Measurements from ENCODE around the gene DIPK1B.
A peak's percentile ranks its signal among the peaks of the same experiment; 100 is the strongest.

Gene DIPK1B

GRCh38 chr9:136686794-136687711, 25.3 kb upstream of the DIPK1B start, which contains the start of gene AGPAT2:
Gene AGPAT2, minus strand, starts transcription at chr9:136687457. Its CDS starts 100 bp downstream, at chr9:136687357.
- DNase-seq (ENCODE audit: low read depth), result peak; percentile 47

DNA sequence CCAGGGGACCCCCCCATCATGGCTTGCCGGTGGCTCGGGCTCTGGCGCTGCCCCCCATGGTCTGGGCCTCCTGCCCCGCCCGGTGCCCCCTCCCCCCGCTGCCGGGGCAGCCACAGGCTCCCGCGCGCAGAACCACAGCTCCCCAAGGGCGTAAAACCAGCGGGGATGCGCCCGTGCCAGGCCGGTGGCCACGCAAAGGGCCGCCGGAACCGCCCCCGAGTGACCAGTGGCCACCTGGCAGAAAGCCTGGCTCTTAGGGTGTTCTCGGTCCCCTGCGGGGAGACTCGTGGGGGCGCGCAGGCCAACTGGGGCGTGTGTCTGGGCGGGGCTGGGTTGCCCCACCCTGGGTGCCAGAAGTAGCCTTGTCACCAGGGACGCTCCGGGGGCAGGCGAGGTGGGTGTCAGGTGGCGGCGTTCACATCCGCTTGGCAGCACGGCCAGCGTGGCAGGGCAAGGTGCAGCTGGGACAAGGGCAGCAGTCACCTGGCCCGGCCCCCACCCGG, 24.6 kb upstream of the DIPK1B start:
- no peak for DNase-seq (ENCODE audit: low read depth)

- DNase-seq (ENCODE audit: low read depth), result no peak
Measured at GRCh38 chr9:136688274-136689107, 23.9 kb upstream of the DIPK1B start.

- no peak for DNase-seq (ENCODE audit: low read depth)
Measured at GRCh38 chr9:136689108-136689460, 23.3 kb upstream of the DIPK1B start.

DNA sequence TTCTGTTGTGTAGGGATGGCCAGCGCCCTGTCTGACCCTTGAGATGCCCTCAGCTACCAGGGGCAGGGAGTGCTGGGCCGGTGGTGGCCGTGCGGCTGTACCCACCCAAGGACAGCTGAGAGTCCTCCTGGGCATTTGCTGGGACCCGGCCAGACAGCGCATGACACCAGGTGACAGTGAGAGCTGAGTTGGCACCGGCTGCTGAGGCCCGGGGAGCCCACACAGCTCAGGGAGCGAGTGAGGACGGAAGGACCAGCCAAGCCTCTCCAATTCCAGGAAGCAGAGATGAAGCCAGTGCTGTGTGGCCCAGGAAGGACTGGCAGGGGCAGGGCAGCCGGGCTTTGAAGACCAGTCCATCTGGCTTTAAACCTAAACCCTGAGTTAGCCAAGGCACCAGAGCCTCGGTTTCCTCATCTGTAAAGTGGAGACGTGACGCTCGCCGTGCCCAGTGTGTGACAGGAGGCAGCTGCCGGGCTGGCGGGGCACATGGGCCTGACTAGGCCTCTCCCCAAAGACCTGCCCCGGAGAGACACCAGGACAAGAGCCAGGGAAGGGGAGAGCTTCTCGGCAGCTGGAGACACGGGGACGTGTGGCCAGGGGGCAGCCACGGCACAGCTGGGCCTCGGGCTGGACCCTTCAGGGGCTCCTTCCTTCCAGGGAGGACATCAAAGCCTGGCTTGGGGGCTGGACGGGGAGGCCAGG, 22.1 kb upstream of the DIPK1B start:
- DNase-seq (ENCODE audit: low read depth), result no peak

DNA sequence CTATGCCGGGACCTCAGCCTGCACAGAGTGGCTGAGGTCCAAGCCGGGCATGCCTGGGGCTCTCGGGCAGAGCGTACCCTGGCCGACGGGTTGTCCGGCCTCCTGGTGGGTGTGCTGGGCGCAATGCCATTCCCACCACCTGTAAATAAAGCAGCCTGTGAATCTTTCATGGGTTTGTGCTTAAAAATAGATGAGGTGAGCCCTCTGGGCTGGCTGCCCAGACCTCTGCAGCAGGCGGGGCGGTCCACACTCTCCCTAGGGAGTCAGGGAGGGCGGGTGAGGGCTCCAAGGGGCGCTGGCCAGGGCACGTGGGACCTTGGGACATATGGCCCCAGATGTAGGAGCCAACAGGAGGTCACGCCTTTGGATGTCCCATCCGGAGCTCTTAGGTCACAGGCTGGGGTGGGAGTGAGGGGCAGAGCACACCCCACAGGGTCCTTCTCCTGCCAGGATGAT, 21.5 kb upstream of the DIPK1B start:
- DNase-seq (ENCODE audit: low read depth), result no peak

GRCh38 chr9:136691316-136692184, 20.8 kb upstream of the DIPK1B start:
- DNase-seq (ENCODE audit: low read depth), result no peak

GRCh38 chr9:136692185-136693134, 19.9 kb upstream of the DIPK1B start:
- no peak for DNase-seq (ENCODE audit: low read depth)

GRCh38 chr9:136693135-136693489, 19.3 kb upstream of the DIPK1B start:
- DNase-seq (ENCODE audit: low read depth), result no peak

- DNase-seq (ENCODE audit: low read depth), result no peak
Measured at GRCh38 chr9:136693490-136694162, 18.7 kb upstream of the DIPK1B start.

DNA sequence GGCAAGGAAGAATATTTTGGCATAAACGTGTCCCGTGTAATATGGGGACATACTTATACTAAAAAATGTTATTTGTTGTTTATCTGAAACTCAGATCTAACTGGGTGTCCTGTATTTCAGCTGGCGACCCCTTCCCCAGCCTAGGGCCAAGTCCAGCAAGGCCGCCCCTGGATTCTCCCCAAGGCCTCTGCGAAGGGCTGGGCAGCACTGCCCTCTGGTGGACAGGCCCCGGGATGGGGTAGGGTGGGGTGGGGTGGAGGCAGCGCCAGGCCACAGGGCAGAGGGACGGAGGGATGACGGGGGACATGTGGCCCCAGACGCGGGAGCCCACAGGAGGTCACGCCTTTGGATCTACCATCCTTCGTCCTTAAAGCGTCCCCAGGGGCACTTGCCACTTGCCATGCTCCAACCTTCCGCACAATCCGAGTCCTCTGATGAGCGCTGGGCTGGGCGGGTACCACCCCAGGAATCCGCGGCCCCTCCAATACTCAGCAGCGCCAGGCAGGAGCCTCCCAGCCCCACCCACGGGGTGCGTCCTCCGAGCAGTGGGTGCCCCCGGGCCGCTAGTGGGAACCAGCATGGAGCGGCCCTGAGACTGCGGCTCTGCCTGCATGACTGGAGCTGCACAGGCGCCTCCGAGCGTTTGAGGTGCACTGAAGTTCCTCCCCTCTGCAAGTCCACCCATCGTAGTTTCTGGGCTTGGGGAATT, 18.1 kb upstream of the DIPK1B start:
- no peak for DNase-seq (ENCODE audit: low read depth)

DNA sequence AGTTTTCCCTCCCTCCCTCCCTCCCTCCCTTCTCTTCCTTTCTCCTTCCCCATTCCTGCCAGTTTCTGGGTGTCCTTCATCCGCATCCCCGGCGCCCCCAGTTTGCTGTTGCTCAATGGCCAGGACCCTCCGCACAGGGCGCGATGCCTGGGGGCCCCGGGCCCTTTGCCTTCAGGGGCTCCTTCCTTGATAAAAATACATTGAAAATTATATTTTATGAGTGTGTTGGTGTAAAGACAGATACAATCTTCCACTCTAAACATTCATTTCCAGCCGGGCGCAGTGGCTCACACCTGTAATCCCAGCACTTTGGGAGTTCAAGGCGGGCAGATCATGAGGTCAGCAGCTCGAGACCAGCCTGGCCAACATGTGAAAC, 17.5 kb upstream of the DIPK1B start:
- DNase-seq (ENCODE audit: low read depth), result no peak

GRCh38 chr9:136695435-136695895, 16.9 kb upstream of the DIPK1B start:
- no peak for DNase-seq (ENCODE audit: low read depth)

DNA sequence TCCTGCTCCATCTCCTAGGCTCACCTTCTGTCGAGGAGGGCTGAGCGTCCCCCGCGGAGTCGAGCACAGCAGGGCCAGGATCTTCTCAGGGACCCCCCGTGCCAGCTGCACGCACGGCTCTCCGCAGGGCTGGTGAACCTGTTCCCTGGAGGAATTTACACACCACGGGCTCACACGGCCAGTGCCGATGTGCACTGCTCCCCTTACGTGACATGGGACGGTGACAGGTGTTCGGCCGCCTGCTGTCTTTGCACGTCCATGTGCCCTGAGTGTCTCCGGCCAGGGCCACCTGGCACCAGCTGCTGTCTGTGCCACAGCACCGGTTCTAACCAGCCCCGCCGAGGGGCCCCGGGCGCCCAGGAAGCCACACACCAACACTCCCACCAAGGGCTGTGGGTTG, 16.4 kb upstream of the DIPK1B start:
- DNase-seq (ENCODE audit: low read depth), result no peak

DNA sequence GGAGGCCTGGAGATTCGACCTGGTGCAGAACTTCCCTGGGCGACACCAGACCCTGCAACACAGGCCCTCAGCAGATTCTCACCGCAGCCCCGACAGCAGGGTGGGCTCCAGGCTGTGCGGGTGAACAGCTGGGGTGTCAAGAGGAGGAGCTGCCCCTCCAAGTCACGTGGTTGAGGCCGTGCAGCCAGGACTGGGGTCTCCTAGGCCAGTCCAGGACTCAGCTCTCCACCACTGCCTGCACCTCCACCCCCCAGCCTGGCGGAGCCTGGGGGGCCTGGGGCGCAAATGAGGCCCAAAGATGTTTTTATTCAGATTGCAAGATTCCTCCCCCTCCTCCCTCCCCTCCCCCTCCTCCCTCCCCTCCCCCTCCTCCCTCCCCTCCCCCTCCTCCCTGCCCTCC, 15.9 kb upstream of the DIPK1B start:
- no peak for DNase-seq (ENCODE audit: low read depth)

GRCh38 chr9:136697146-136697820, 15.1 kb upstream of the DIPK1B start:
- DNase-seq (ENCODE audit: low read depth), result no peak

DNA sequence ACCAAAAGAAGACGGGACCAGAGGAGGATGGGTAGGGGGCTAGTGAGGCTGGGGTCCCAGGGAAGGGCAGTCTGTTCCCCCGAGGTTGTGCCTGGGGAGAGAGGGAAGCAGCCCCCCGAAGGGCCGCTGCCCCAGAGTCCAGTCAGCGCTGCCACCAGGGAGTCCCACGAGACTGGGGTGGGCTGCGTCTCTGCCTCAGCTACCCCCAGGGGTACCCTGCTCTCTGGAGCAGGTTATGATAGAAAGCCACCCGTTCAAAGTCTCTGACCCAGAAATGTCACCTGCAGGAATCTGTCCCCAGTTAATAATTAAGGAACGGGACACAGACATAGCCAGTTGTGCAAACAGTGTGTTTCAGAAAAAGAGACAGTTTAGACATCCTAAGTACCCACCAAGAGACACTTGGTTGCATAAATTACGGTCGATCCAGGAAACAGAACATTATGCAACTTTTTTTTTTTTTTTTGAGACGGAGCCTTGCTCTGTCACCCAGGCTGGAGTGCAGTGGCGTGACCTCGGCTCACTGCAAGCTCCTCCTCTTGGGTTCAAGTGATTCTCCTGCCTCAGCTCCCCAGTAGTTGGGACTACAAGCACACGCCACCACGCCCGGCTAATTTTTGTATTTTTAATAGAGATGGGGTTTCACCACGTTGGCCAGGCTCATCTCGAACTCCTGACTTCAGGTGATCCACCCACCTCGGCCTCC, 14.4 kb upstream of the DIPK1B start:
- no peak for DNase-seq (ENCODE audit: low read depth)
